GM19238 (cell line): Measurements from ENCODE around the gene BTBD16.

Experiments
- DNase-seq: peaks from one replicate; pipeline ENCODE4 v3.0.0; 2011; ENCODE audit warnings: low spot score; ENCODE audit not compliant: insufficient read length

BTBD16 gene

DNA sequence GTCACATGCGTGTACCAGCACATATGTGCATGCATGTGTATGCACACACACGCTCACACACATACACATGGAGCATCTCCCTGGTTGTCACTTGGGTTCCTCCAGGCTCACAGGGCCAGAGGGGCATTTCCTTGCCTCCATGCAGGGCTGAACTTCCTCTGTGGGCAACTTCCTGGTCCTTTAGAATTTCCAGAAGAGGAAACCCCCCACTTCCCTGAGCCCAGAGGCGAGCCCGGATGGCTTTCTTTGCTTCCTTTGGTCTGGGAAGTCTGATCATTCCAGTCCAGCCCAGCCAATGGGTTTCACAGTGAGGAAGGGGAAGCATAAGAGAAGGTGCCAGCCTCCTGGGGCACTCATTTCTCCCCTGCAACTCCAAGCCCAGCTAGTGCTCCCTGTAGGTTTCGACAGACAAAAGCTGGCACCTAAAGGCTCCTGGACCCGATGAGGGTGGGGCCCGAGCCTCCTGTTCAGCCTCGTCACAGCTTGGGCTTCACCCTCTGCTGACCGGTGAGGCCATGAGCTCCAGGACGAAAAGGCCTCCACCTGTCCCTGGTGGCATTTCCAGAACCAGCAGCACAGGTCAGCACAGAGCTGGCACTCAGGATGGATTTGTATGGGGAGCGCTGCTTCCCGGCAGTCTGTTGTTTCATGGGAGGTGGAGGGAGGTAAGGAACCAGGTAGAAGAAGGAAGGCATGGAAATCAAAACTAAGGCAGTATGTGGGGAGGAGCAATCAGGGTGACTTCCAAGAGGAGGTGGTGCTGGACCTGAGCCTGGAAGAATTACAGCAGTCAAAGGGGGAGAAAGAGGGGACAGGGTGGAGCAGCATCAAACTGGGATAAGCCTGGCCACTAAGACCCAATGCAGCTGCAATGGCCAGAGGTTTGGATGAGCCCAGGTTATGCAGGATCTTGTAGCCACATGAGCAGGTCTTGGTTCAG is 23.7 kb downstream of the BTBD16 start:
- no peak for DNase-seq

DNA sequence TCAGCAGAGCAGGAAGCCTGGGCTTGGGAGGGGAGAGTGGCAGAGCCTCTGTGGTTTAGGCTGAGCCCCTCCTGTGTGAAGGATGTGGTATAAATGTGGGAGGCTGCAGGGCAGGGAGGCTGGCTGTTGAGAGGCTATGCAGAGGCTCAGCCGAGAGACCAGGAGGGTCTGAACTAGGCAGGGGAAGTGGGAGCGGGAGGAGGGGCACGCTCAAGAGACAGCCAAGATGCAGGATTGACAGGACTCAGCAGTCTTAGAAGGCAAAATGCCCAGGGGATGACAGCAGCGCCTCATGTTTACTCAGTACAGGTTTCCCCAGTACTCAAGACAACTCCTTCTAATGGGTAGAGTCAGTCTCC is 24.3 kb downstream of the BTBD16 start:
- no peak for DNase-seq

DNA sequence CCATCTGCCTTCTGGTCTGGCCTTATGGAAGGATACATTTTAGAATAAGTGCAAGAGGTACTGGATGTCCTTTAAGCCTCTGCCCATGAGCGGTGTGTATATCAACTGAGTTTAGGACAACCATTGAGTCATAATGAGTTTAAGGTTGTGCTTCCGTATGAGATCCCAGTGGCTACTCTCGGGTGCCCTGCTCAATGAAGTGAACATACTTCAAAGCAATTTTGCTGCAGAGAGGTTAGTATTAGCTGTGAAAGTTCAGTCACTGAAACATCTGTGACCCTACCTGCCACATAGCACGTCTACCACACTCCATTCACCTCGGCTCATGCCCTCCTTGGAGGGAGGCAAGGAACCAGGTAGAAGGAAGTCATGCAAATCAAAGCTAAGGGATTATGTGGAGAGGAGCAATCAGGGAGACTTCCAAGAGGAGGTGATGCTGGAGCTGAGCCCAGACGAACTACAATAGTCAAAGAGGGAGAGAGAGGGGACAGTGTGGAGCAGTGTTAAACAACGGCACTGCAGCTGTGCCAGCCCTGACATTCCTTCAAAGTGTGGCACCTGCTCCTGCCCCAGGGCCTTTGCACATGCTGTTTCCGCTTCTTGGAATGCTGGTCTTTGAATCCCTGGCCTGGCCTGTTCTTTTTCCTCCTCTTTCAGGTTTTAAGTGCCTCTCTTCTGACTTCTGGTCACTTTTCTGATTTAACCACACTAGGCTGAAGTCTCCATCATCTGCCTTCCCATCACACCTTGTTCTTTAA is 25.4 kb downstream of the BTBD16 start:
- DNase-seq: no peak

DNA sequence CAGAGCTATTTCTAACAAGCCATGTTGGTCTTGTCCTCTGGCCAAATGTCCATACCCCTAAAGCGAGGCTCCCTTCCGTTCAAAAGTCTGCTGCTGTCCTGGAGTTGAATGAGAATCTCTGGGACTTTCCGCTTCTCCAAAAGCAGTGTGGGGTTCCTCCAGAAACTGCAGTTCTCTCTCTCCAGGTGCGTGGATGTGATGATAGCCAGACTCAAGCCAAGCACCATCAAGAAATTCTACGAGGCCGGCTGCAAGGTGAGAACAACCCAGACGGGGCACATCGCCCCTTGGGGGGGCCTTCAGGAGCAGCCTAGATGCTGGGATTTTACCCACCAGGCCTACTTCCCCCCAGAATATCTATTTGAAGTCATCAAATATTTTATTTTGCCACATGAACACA is 26.5 kb downstream of the BTBD16 start:
- no peak for DNase-seq

- no peak for DNase-seq
Measured at GRCh38 chr10:122298206-122298597, 27.1 kb downstream of the BTBD16 start.

DNA sequence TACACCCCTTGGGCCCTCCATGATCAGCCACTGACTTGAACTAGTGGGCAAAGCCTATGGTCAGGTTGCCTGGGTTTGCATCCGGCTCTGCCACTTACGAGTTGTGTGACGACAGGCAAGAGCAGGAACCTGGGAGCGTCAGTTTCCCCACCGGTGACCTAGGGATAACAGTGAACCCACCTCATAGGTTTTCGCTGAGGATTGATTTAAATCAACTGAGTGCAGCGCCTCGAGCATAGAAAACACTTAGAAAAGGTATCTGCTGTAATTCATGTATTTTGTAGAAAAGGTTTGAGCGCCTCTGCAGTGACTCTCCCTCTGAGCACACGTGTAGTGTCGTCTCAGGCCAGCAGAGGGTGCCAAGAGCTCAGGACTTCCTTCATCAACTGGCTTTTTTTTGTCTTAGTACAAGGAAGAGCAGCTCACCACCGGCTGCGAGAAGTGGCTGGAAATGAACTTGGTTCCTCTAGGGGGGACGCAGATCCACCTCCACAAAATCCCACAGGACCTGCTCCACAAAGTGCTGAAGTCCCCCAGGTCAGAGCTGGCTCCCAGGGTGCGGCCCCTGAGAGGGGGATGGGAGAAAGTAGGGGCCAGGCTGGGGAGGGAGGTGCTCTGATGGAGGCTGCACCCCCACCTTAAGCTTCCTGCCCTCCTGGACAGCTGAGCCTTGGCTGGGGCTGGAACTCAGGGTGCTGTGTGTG is 27.7 kb downstream of the BTBD16 start:
- DNase-seq: peak; percentile 63

DNA sequence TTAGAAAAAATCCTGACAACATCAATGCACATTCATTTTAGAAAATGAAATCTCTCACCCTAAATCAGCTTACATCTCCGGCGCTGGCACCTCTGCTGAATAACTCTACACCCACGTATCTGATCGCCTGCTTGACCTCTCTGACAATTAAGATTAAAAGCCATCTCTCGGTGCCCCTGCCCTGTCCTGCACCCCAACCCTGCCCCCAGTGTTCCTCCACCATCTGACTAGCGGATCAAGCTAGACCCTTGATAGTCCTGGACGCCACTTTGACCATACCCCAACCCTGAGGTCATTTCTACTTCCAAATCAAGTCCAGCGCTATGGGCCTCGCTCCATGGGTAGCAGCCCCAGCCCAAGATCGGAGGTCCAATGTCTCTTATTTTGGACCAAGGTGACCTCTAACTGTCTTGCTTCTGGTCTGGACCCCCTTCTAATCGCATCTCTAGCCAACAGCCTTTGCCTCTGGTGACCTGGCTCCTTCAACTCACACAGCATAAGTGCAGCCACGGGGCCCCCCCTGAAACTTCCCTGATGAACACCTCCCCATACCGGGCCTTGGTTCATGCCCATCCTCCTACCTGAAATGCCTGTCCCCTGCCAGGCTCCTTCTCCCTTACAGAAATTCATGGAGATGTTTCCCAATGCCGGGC is 28.5 kb downstream of the BTBD16 start:
- no peak for DNase-seq

- DNase-seq: no peak
Measured at GRCh38 chr10:122301055-122301810, 30.1 kb downstream of the BTBD16 start.

- DNase-seq: no peak
Measured at GRCh38 chr10:122301811-122302115, 30.7 kb downstream of the BTBD16 start.

DNA sequence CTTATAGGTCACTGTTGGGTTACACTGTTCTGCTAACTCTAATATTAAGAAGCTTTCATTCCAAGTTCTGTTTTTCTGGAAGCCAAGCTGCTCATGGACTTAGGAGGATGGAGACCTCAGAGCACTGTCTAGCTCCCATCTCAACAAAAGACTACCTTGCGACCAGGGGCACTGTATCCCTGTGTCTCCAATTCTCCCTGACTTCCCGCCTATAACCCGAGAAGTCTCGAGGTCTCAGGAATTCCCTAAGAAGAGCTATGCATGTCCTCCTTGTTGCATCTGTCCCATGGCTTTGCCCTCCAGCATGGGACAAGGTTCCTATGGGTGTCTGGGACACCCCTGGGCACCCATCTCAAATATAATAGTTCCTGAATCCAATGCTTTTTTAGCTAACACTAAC is 31.2 kb downstream of the BTBD16 start:
- no peak for DNase-seq

DNA sequence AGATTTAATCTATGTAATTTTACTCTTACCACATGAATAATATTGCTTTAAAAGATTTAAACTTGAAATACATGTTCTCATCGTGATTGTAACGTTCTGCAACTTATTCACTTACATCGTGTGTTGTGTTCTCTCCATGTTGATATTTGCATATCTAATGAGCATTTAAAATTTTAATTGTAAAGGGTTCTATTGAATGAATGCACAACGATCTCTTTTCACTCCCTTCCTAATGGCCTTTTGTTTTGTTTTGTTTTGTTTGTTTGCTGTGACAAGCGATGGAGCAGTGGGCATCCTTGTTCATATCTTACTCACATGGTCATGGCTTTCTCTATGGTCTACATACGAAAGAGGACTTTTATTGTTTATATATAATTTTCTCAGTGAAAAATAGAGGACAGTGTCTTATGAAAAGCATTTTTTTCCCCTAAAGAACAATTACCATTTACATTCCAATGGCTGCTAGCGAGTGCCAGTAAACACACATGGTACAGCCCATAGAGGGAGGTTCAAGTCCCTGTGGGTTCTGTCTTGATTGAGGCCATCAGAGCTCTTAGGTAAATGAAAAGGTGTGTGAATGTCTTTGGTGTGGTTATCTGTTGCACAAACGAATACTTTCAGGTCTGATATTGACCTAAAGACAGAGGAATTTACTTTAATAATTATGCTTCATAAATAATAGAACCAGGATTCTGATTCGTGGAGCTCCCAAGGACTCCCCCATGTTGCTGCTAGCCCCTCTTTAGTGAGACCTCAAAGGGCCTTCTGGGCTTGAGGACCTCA is 32.4 kb downstream of the BTBD16 start:
- no peak for DNase-seq

GRCh38 chr10:122304054-122304579 is 33.0 kb downstream of the BTBD16 start:
- no peak for DNase-seq

GRCh38 chr10:122306282-122306681 is 35.2 kb downstream of the BTBD16 start:
- no peak for DNase-seq

- no peak for DNase-seq
Measured at GRCh38 chr10:122306744-122307143, 35.6 kb downstream of the BTBD16 start.

- DNase-seq: no peak
Measured at GRCh38 chr10:122307669-122308416, 36.7 kb downstream of the BTBD16 start.

DNA sequence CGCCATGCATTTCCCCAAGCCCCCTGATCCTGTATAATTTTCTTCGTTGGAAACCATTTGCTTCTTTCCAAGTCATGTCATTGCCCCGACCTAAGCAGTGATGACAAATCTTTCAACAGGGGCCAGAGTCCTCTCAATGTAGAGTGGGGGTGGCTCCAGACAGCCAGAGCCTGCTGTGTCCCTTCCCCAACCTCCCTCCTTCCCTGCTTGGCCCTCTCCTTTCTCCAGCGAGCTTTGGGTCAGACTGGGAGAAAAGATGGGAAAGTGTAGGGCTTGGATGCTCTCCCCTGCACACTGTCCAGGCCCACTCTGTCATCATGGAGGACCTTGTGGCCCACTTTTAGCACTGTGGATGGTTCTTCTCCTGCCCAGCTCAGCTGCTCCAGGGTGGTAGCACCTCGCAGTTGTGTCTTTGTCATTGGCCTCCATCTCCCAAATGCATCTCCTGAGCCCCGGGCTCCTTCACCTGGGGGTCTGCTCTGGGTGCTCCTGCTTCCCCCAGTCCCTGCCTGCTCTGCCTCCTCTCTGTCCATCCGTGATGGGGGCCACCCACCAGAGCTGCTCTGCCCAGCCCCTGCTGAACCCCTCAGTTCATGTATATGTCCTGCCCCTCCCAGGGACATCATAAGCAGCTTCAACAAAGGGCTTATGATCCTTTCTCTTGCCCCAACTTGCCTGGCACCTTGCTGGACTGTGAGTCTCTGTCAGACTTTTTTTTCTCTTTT is 37.5 kb downstream of the BTBD16 start:
- DNase-seq: no peak

DNA sequence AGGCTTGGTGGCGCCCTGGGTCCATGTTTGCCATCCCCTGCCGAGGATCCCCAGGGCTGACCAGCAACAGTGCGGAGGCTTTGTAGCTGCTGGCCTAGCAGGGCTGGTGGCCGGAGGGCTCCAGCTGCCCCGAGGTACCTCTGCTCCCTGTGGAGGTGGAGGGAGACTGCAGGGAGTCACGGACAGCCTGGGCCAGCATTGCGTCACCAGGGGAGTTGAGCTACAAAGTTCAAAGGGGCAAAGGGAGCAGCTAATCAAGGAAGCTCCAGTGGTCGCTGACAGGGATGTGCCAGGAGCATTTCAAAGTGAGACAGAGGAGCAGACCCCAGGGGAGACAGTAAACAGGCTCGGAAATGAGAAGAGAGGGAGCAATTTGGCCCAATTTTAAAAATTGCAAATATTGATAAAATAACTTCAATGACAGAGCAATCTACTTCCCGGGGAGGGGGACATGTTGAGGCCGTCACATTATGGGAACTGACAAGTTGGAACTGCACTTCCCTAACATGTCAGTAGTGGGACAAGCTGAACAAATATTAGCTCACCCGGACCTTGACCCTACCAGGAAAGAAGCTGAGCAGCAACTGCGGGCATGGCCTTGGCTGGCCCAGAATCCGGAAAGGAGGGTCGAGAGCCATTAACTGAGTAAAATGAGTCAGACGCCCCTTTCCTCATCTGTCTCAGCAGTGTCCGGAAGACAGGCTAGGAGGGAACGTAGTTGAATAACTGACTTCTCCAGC is 39.4 kb downstream of the BTBD16 start:
- no peak for DNase-seq

- no peak for DNase-seq
Measured at GRCh38 chr10:122311051-122311410, 39.9 kb downstream of the BTBD16 start.
